Astrocyte (in vitro differentiated cells and primary cell): Measurements from ENCODE around the gene NRG3. TPM values are rescaled to one million over a fixed set of nuclear protein-coding genes. Genes with fewer than 3 reads are reported as not detected.

Experiments
- DNase-seq: peaks from one replicate; pipeline ENCODE4 v3.0.0-alpha.2; 2010; ENCODE audit warnings: low read depth
- FAIRE-seq: peaks from 2 replicates; lab custom pipeline; 2011; peaks lifted over from hg19 to GRCh38; lab: Jason Lieb, UNC
- H2AFZ ChIP-seq: 2 replicates; pipeline ENCODE4 v1.6.0; 2012; ENCODE audit warnings: low read depth, low read length, inconsistent platforms
- H3K27ac ChIP-seq: 2 replicates; pipeline ENCODE4 v1.5.1; 2011; ENCODE audit warnings: low read depth, low read length, inconsistent platforms
- H3K27me3 ChIP-seq: 2 replicates; pipeline ENCODE4 v1.6.0; 2011; ENCODE audit warnings: low read length, inconsistent platforms; ENCODE audit not compliant: insufficient read depth
- H3K36me3 ChIP-seq: 2 replicates; pipeline ENCODE4 v1.5.1; 2011; ENCODE audit warnings: low read length, inconsistent platforms; ENCODE audit not compliant: insufficient read depth
- H3K4me1 ChIP-seq: 2 replicates; pipeline ENCODE4 v1.5.1; 2011; ENCODE audit warnings: low read length, inconsistent platforms; ENCODE audit not compliant: insufficient read depth
- H3K4me2 ChIP-seq: 2 replicates; pipeline ENCODE4 v1.6.0; 2012; ENCODE audit warnings: low read length, inconsistent platforms
- H3K4me3 ChIP-seq: 2 replicates; pipeline ENCODE4 v1.5.1; 2011; ENCODE audit warnings: low read depth, mild to moderate bottlenecking, low read length, inconsistent platforms; ENCODE audit not compliant: insufficient read depth
- H3K79me2 ChIP-seq: 2 replicates; pipeline ENCODE4 v1.6.0; 2012; ENCODE audit warnings: mild to moderate bottlenecking, low read length, inconsistent platforms; ENCODE audit not compliant: insufficient read depth
- H3K9ac ChIP-seq: 2 replicates; pipeline ENCODE4 v1.6.0; 2012; ENCODE audit warnings: mild to moderate bottlenecking, low read length, inconsistent platforms
- H3K9me3 ChIP-seq: 2 replicates; pipeline ENCODE4 v1.5.1; 2012; ENCODE audit warnings: low read depth, mild to moderate bottlenecking, low read length, inconsistent platforms; ENCODE audit not compliant: insufficient read depth
- H4K20me1 ChIP-seq: 2 replicates; pipeline ENCODE4 v1.6.0; 2012; ENCODE audit warnings: low read length, inconsistent platforms; ENCODE audit not compliant: insufficient read depth
- H3K27ac Mint-ChIP-seq: one replicate; pipeline ENCODE4 v1.8.0; 2021; ENCODE audit warnings: mild to moderate bottlenecking, mixed read lengths; ENCODE audit not compliant: unreplicated experiment
- H3K27me3 Mint-ChIP-seq: one replicate; pipeline ENCODE4 v1.8.0; 2021; ENCODE audit warnings: low read depth, mixed read lengths; ENCODE audit not compliant: unreplicated experiment
- H3K36me3 Mint-ChIP-seq: one replicate; pipeline ENCODE4 v1.8.0; 2021; ENCODE audit warnings: low read depth, mixed read lengths; ENCODE audit not compliant: unreplicated experiment
- H3K4me1 Mint-ChIP-seq: one replicate; pipeline ENCODE4 v1.8.0; 2021; ENCODE audit warnings: low read depth, mixed read lengths; ENCODE audit not compliant: unreplicated experiment
- H3K4me3 Mint-ChIP-seq: one replicate; pipeline ENCODE4 v1.8.0; 2021; ENCODE audit warnings: mild to moderate bottlenecking, moderate library complexity, mixed read lengths; ENCODE audit not compliant: unreplicated experiment
- H3K9me3 Mint-ChIP-seq: one replicate; pipeline ENCODE4 v1.8.0; 2021; ENCODE audit warnings: mild to moderate bottlenecking, mixed read lengths; ENCODE audit not compliant: unreplicated experiment
- CTCF ChIP-seq: IDR thresholded peaks from 2 replicates; pipeline ENCODE4 v1.5.1; 2011; ENCODE audit warnings: low read depth, mild to moderate bottlenecking, inconsistent platforms, low read length, moderate library complexity; ENCODE audit not compliant: insufficient read depth
- EZH2 ChIP-seq: IDR thresholded peaks from 2 replicates; pipeline ENCODE4 v1.6.1; 2012; ENCODE audit warnings: mild to moderate bottlenecking, low read length, inconsistent platforms; ENCODE audit not compliant: insufficient read depth
- total RNA-seq: library from RNA; stranded (reverse); gene quantifications from 2 replicates; pipeline ENCODE4 v1.2.1, GENCODE V29; 2021

Gene NRG3
- total RNA-seq, 1 donor from 2014 or later: 2.1 TPM

- no peaks in the 10 kb centered on the region for H3K4me1 ChIP-seq
- no peak overlapping the region for H3K27ac ChIP-seq
- H3K27me3 Mint-ChIP-seq: no peaks in the 10 kb centered on the region
- H3K9me3 Mint-ChIP-seq: no peaks in the 10 kb centered on the region
- DNase-seq: no peak
- TF ChIP-seq EZH2 (no peak), CTCF (no peak)
- H3K36me3 ChIP-seq: no peaks in the 10 kb centered on the region
- no peak overlapping the region for H3K4me3 ChIP-seq
- no peak overlapping the region for H2AFZ ChIP-seq
- no peak overlapping the region for H3K4me2 ChIP-seq
- H3K9me3 ChIP-seq: no peaks in the 10 kb centered on the region
- no peaks in the 10 kb centered on the region for H3K79me2 ChIP-seq
- peaks cover 5% of the 10 kb centered on the region for H3K4me1 Mint-ChIP-seq
- no peak overlapping the region for H3K27ac Mint-ChIP-seq
- H3K4me3 Mint-ChIP-seq: no peak overlapping the region
- no peaks in the 10 kb centered on the region for H3K36me3 Mint-ChIP-seq
- no peaks in the 10 kb centered on the region for H4K20me1 ChIP-seq
- no peaks in the 10 kb centered on the region for H3K27me3 ChIP-seq
- FAIRE-seq: no peak
- H3K9ac ChIP-seq: no peak overlapping the region
Observed at GRCh38 chr10:82211346-82211745, 336.4 kb downstream of the NRG3 start.

- no peak overlapping the region for H3K27ac Mint-ChIP-seq
- no peaks in the 10 kb centered on the region for H3K36me3 Mint-ChIP-seq
- no peak overlapping the region for H3K4me3 ChIP-seq
- H3K36me3 ChIP-seq: no peaks in the 10 kb centered on the region
- DNase-seq (no peak), FAIRE-seq (no peak)
- H4K20me1 ChIP-seq: no peaks in the 10 kb centered on the region
- H3K27me3 ChIP-seq: no peaks in the 10 kb centered on the region
- H3K4me2 ChIP-seq: no peak overlapping the region
- H3K27me3 Mint-ChIP-seq: no peaks in the 10 kb centered on the region
- no peak overlapping the region for H3K4me3 Mint-ChIP-seq
- H3K27ac ChIP-seq: no peak overlapping the region
- H3K9ac ChIP-seq: no peak overlapping the region
- H3K4me1 ChIP-seq: no peaks in the 10 kb centered on the region
- no peak overlapping the region for H2AFZ ChIP-seq
- no peaks in the 10 kb centered on the region for H3K79me2 ChIP-seq
- no peaks in the 10 kb centered on the region for H3K9me3 Mint-ChIP-seq
- no peaks in the 10 kb centered on the region for H3K4me1 Mint-ChIP-seq
- no peak for TF ChIP-seq CTCF
- no peak for TF ChIP-seq EZH2
- H3K9me3 ChIP-seq: no peaks in the 10 kb centered on the region
Observed at GRCh38 chr10:82212753-82213152, 337.8 kb downstream of the NRG3 start.

GRCh38 chr10:82213784-82214183 lies 338.8 kb downstream of the NRG3 start:
- H3K4me1 ChIP-seq: no peaks in the 10 kb centered on the region
- H3K27ac Mint-ChIP-seq: no peak overlapping the region

More at GRCh38 chr10:82213784-82214183, 338.8 kb downstream of the NRG3 start:
- no peaks in the 10 kb centered on the region for H3K9me3 Mint-ChIP-seq
- H3K27me3 Mint-ChIP-seq: no peaks in the 10 kb centered on the region
- no peak overlapping the region for H3K27ac ChIP-seq
- H3K27me3 ChIP-seq: no peaks in the 10 kb centered on the region
- no peaks in the 10 kb centered on the region for H3K79me2 ChIP-seq
- H4K20me1 ChIP-seq: no peaks in the 10 kb centered on the region
- DNase-seq (no peak), FAIRE-seq (no peak)
- no peak overlapping the region for H3K4me2 ChIP-seq
- H3K4me1 Mint-ChIP-seq: no peaks in the 10 kb centered on the region
- TF ChIP-seq CTCF (no peak), EZH2 (no peak)
- no peak overlapping the region for H2AFZ ChIP-seq
- H3K36me3 Mint-ChIP-seq: no peaks in the 10 kb centered on the region
- no peak overlapping the region for H3K4me3 Mint-ChIP-seq
- H3K9ac ChIP-seq: no peak overlapping the region
- H3K4me3 ChIP-seq: no peak overlapping the region
- no peaks in the 10 kb centered on the region for H3K36me3 ChIP-seq
- no peaks in the 10 kb centered on the region for H3K9me3 ChIP-seq
